CD4-positive, alpha-beta memory T cell (primary cell): ENCODE measurements around the gene COPG2. TPM values are rescaled to one million over a fixed set of nuclear protein-coding genes. Genes with fewer than 3 reads are reported as not detected.
"Not testable (repeated sequence)": the region's sequence is repeated elsewhere in the genome, so short reads cannot be mapped to it uniquely, and the experiment has no call there.

Source experiments
- CTCF ChIA-PET: fragments of 350-600 bp; sonication (Branson Sonifier 250); formaldehyde crosslinking; loops from one replicate; lab custom pipeline; 2021; ENCODE audit warnings: inconsistent platforms; ENCODE audit not compliant: partially characterized antibody; lab: Charles Lee
- POLR2A ChIA-PET: fragments of 350-600 bp; sonication (Branson Sonifier 250); formaldehyde crosslinking; loops from one replicate; lab custom pipeline; 2021; ENCODE audit not compliant: partially characterized antibody; lab: Charles Lee
- DNase-seq, 5 donors: peaks; one replicate each; pipeline versions ENCODE4 v3.0.0 to v3.0.0-alpha.2; 2020 to 2022; ENCODE audit warnings: mixed read lengths in 1 of 5
- H3K27ac ChIP-seq: one replicate; pipeline ENCODE4 v1.7.0; 2013; ENCODE audit warnings: low read depth, low read length
- H3K27me3 ChIP-seq: 2 replicates; pipeline ENCODE4 v1.7.0; 2013; ENCODE audit warnings: mild to moderate bottlenecking, low read length, moderate library complexity; ENCODE audit not compliant: insufficient read depth
- H3K36me3 ChIP-seq: 2 replicates; pipeline ENCODE4 v1.7.0; 2013; ENCODE audit warnings: mild to moderate bottlenecking, low read length, moderate library complexity; ENCODE audit not compliant: insufficient read depth
- H3K4me1 ChIP-seq: 2 replicates; pipeline ENCODE4 v1.7.0; 2013; ENCODE audit warnings: mild to moderate bottlenecking, low read length, moderate library complexity; ENCODE audit not compliant: insufficient read depth
- H3K4me3 ChIP-seq, 2 donors: one replicate each; pipeline ENCODE4 v1.7.0; 2013; ENCODE audit warnings: low read length in 2 of 2, mild to moderate bottlenecking in 1 of 2
- H3K9me3 ChIP-seq, 2 donors: one replicate each; pipeline ENCODE4 v1.7.0; 2013; ENCODE audit warnings: low read length in 2 of 2, control low read depth in 1 of 2; ENCODE audit not compliant: control insufficient read depth in 1 of 2
- H3K27ac Mint-ChIP-seq, 7 donors: one replicate each; pipeline ENCODE4 v1.8.0; 2020 to 2021; ENCODE audit warnings: mixed read lengths in 7 of 7, mild to moderate bottlenecking in 6 of 7, inconsistent platforms in 3 of 7, moderate library complexity in 3 of 7
- H3K27me3 Mint-ChIP-seq, 2 donors: one replicate each; pipeline ENCODE4 v1.8.0; 2020 to 2021; ENCODE audit warnings: mixed read lengths in 2 of 2
- H3K36me3 Mint-ChIP-seq, 2 donors: one replicate each; pipeline ENCODE4 v1.8.0; 2020 to 2021; ENCODE audit warnings: mixed read lengths in 2 of 2, inconsistent platforms in 1 of 2, mild to moderate bottlenecking in 1 of 2
- H3K4me1 Mint-ChIP-seq, 4 donors: one replicate each; pipeline ENCODE4 v1.8.0; 2020 to 2021; ENCODE audit warnings: mixed read lengths in 4 of 4, mild to moderate bottlenecking in 1 of 4
- H3K4me3 Mint-ChIP-seq, 8 donors: one replicate each; pipeline ENCODE4 v1.8.0; 2020 to 2021; ENCODE audit warnings: mixed read lengths in 8 of 8, mild to moderate bottlenecking in 7 of 8, moderate library complexity in 6 of 8, inconsistent platforms in 3 of 8
- H3K9me3 Mint-ChIP-seq, 8 donors: one replicate each; pipeline ENCODE4 v1.8.0; 2020 to 2021; ENCODE audit warnings: mixed read lengths in 8 of 8, mild to moderate bottlenecking in 5 of 8, inconsistent platforms in 3 of 8, moderate library complexity in 1 of 8
- intact Hi-C: fragments of 100-400 bp; cut with micrococcal nuclease; formaldehyde crosslinking; loops from one replicate; pipeline ENCODE4 v1.15.1; 2023
- polyA plus RNA-seq, 2 donors: library from polyadenylated mRNA; unstranded; fragments of 300-500 nt; fragmentation: Illumina TruSeq; gene quantifications; one replicate each; pipeline ENCODE4 v1.2.3, GENCODE V29; 2021
- total RNA-seq, 2 experiments: library from RNA; stranded (reverse); gene quantifications; one replicate each; pipeline ENCODE4 v1.2.3, GENCODE V29; 2021

The COPG2 gene
- total and polyA plus RNA-seq, 4 experiments from 2014 or later, result 0.92 to 8.2 (median 4.9) TPM

DNA sequence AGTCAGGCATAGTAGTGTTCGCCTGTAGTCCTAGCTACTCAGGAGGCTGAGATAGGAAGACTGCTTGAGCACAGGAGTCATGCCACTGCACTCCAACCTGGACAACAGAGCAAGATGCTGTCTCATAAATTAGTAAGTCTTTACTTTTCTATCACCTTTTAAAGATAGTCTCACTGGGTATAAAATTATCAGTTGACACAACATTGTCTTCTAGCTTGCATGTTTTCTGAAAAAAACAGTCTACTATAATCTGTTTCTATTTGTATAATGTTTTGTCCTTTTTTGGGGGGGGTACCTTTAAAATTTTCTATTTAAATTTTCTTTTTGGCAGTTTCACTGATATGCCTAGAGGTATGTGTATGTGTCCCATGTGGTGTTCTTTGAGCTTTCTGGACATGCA is 39.6 kb downstream of the COPG2 start:
- H3K4me3 ChIP-seq, result no peak overlapping the region
- H3K4me1 ChIP-seq, result no peaks in the 10 kb centered on the region
- Mint-ChIP-seq H3K36me3 (peaks cover 23 to 40% of the 10 kb centered on the region in 2 donors), H3K27ac (no peak overlapping the region), H3K4me3 (no peak overlapping the region), H3K9me3 (peaks cover 10 to 88% (median 65%) of the 10 kb centered on the region in 8 donors), H3K4me1 (no peaks in the 10 kb centered on the region), H3K27me3 (no peaks in the 10 kb centered on the region)
- no peak overlapping the region for H3K27ac ChIP-seq
- intact Hi-C loops, result no loop called here
- no peaks in the 10 kb centered on the region for H3K36me3 ChIP-seq
- DNase-seq, result no peak
- no peaks in the 10 kb centered on the region for H3K27me3 ChIP-seq
- peaks cover 0 to 8% of the 10 kb centered on the region in 2 donors for H3K9me3 ChIP-seq
- ChIA-PET CTCF (interaction anchor here (1.3 kb wide), 1 partner anchor 10 kb away, joined by 3 read pairs; no protein-coding TSS in a partner anchor), POLR2A (no interaction called here)

DNA sequence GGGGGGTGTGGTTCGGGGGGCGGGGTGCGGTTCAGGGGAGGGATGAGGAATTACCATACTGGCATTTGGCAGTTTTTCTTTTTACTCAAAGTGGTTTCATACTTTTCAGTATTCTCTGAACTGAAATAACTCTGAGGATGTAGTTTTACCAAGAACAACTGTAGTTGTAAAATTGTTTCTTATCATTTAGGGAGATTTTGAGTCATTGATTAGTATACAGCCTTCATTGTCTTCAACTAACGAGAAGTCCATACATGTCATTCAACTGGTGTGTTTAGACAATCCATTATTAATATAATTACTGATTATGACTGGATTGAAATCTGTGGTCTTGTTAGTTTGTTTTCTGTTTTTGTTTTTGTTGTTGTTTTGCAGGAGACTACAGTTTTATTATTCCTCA is 40.8 kb downstream of the COPG2 start:
- H3K27ac ChIP-seq, result no peak overlapping the region
- peaks cover 10 to 78% (median 57%) of the 10 kb centered on the region in 8 donors for H3K9me3 Mint-ChIP-seq
- peaks cover 0 to 8% of the 10 kb centered on the region in 2 donors for H3K9me3 ChIP-seq
- H3K27me3 ChIP-seq, result no peaks in the 10 kb centered on the region
- POLR2A ChIA-PET, result no interaction called here
- intact Hi-C loops, result no loop called here
- H3K4me3 Mint-ChIP-seq, result no peak overlapping the region
- peaks cover 18 to 44% of the 10 kb centered on the region in 2 donors for H3K36me3 Mint-ChIP-seq
- no peak overlapping the region for H3K4me3 ChIP-seq
- no peaks in the 10 kb centered on the region for H3K36me3 ChIP-seq
- H3K4me1 Mint-ChIP-seq, result no peaks in the 10 kb centered on the region
- no peak overlapping the region for H3K27ac Mint-ChIP-seq
- CTCF ChIA-PET, result interaction anchor here (0.6 kb wide), 1 partner anchor 652 kb away, joined by 3 read pairs; no protein-coding TSS in a partner anchor
- DNase-seq, result no peak
- no peaks in the 10 kb centered on the region for H3K27me3 Mint-ChIP-seq
- H3K4me1 ChIP-seq, result no peaks in the 10 kb centered on the region

DNA sequence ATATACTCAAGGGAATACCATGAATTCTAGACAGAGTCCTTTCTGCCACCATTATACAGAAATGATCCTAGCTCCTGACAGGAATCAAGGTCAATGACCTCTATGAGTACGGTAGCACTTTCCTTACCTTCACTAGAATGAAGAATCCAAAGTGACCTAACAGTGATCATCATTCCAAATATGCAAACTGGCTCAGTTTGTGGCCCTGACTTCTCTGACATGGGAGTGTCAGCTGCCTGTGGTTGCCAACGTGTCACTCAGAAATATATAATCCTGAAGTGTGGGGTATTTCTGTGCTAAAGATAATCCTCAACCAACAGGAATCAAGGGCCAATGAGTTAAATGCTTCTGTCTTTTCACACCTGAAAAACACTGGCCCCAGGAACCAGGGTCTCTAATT is 45.7 kb downstream of the COPG2 start:
- Histone ChIP-seq H3K27me3 (no peaks in the 10 kb centered on the region), H3K27ac (no peak overlapping the region), H3K4me3 (no peak overlapping the region), H3K36me3 (no peaks in the 10 kb centered on the region), H3K9me3 (no peaks in the 10 kb centered on the region), H3K4me1 (no peaks in the 10 kb centered on the region)
- ChIA-PET POLR2A (interaction anchor here (0.6 kb wide), 1 partner anchor 887 kb away, joined by 3 read pairs; no protein-coding TSS in a partner anchor), CTCF (no interaction called here)
- H3K4me1 Mint-ChIP-seq, result no peaks in the 10 kb centered on the region
- H3K27ac Mint-ChIP-seq, result no peak overlapping the region
- H3K4me3 Mint-ChIP-seq, result no peak overlapping the region
- H3K36me3 Mint-ChIP-seq, result peaks cover 18 to 45% of the 10 kb centered on the region in 2 donors
- DNase-seq, result no peak
- peaks cover 5 to 29% (median 19%) of the 10 kb centered on the region in 8 donors for H3K9me3 Mint-ChIP-seq
- no peaks in the 10 kb centered on the region for H3K27me3 Mint-ChIP-seq
- intact Hi-C loops, result no loop called here

DNA sequence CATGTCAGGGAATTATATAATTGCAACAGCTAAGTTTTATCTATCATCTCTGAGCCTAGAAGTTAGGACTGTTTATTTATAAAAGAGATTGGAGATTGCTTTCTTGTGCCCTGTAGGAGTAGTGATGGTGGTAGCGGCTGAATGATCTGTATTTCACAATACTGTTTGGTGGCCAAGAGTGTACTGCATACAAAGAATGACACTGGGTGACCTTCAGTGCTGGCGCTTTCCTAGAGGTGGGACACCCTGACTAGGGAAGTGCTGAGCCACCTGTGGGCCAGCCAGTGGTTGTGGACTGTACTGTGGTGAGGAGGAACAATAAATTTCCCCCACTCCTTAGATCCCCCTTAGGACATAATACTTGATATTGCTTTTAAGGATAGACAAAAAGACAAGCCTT is 53.0 kb downstream of the COPG2 start:
- no peaks in the 10 kb centered on the region for H3K27me3 ChIP-seq
- H3K4me1 Mint-ChIP-seq, result no peaks in the 10 kb centered on the region
- no peak overlapping the region for H3K4me3 Mint-ChIP-seq
- H3K36me3 ChIP-seq, result peaks cover 12% of the 10 kb centered on the region
- ChIA-PET POLR2A (no interaction called here), CTCF (interaction anchor here (0.5 kb wide), 1 partner anchor 498 kb away, joined by 3 read pairs; no protein-coding TSS in a partner anchor)
- H3K9me3 Mint-ChIP-seq, result peaks cover 0 to 6% (median 0%) of the 10 kb centered on the region in 8 donors
- peaks cover 50 to 56% of the 10 kb centered on the region in 2 donors for H3K36me3 Mint-ChIP-seq
- H3K27ac ChIP-seq, result no peak overlapping the region
- H3K4me3 ChIP-seq, result no peak overlapping the region
- H3K27me3 Mint-ChIP-seq, result no peaks in the 10 kb centered on the region
- intact Hi-C loops, result no loop called here
- H3K27ac Mint-ChIP-seq, result no peak overlapping the region
- DNase-seq, result no peak
- H3K9me3 ChIP-seq, result no peaks in the 10 kb centered on the region
- no peaks in the 10 kb centered on the region for H3K4me1 ChIP-seq

DNA sequence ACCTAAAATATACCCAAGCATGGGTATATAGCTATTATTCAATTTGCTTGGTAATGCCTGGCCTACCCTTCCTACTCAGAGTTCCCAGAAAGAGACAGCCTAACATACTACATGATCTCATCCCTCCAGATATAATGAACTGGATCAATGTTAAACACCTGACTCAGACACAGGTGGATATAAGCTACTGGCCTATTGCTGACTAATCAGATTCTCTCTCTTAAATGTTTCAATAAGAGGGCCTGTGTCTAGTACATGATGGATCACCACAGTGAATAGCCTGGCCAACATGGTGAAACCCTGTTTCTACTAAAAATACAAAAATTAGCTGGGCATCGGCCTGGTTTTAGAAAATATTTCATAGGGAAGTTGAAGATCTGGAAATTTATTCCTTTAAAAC is 54.1 kb downstream of the COPG2 start:
- Mint-ChIP-seq H3K9me3 (peaks cover 0 to 6% (median under 1%) of the 10 kb centered on the region in 8 donors), H3K27ac (no peak overlapping the region), H3K36me3 (peaks cover 60 to 62% of the 10 kb centered on the region in 2 donors), H3K4me1 (no peaks in the 10 kb centered on the region), H3K27me3 (no peaks in the 10 kb centered on the region), H3K4me3 (no peak overlapping the region)
- CTCF ChIA-PET, result no interaction called here
- H3K9me3 ChIP-seq, result no peaks in the 10 kb centered on the region
- no peak for DNase-seq
- no peak overlapping the region for H3K27ac ChIP-seq
- intact Hi-C loops, result no loop called here
- H3K4me3 ChIP-seq, result no peak overlapping the region
- H3K27me3 ChIP-seq, result no peaks in the 10 kb centered on the region
- peaks cover 16% of the 10 kb centered on the region for H3K36me3 ChIP-seq
- no peaks in the 10 kb centered on the region for H3K4me1 ChIP-seq
- POLR2A ChIA-PET, result no interaction called here

DNA sequence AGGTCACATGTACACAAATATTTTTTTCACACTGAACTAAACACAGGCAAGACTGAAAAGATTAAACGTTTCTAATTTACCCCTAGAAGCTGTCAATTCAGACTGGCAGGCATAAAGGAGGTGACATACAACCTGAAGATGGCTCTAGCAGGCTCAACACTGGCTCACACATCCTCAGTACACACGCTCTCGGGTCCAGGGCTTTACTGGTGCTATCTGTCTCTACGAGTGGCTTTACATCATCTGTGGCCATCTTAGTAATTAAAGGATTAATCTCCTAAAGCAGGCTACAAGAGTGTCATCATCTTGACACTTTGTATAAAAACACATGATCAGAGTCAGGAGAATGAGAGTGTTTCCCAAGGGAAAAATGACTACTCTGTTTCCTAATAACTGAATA is 57.3 kb downstream of the COPG2 start:
- ChIA-PET CTCF (no interaction called here), POLR2A (no interaction called here)
- DNase-seq, result no peak
- H3K36me3 Mint-ChIP-seq, result peaks cover 78 to 79% of the 10 kb centered on the region in 2 donors
- no peaks in the 10 kb centered on the region for H3K9me3 ChIP-seq
- no peak overlapping the region for H3K4me3 ChIP-seq
- H3K27ac Mint-ChIP-seq, result no peak overlapping the region
- H3K27me3 ChIP-seq, result no peaks in the 10 kb centered on the region
- intact Hi-C loops, result no loop called here
- H3K27me3 Mint-ChIP-seq, result no peaks in the 10 kb centered on the region
- H3K4me1 ChIP-seq, result no peaks in the 10 kb centered on the region
- H3K36me3 ChIP-seq, result peaks cover 16% of the 10 kb centered on the region
- no peak overlapping the region for H3K27ac ChIP-seq
- H3K4me3 Mint-ChIP-seq, result no peak overlapping the region
- peaks cover 0 to 18% (median 2%) of the 10 kb centered on the region in 8 donors for H3K9me3 Mint-ChIP-seq
- H3K4me1 Mint-ChIP-seq, result no peaks in the 10 kb centered on the region

DNA sequence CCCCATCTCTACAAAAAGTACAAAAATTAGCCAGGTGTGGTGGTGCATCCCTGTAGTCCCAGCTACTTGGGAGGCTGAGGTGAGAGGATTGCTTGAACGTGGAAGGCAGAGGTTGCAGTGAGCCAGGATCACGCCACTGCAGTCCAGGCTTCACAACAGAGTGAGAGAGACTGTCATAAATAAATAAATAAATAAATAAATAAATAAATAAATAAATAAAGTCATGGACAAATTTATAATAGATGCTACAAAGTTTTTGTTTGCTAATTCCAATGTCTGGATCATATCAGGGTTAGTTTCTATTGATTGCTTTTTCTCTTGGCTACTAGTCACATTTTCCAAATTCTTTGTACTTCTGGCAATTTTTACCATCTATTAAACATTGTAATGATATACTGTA is 61.5 kb downstream of the COPG2 start:
- H3K27ac Mint-ChIP-seq, intact Hi-C loops, DNase-seq, CTCF ChIA-PET, H3K4me3 ChIP-seq, H3K4me1 Mint-ChIP-seq, H3K4me1 ChIP-seq, H3K9me3 ChIP-seq, H3K4me3 Mint-ChIP-seq, H3K27me3 ChIP-seq, H3K27me3 Mint-ChIP-seq, H3K27ac ChIP-seq, POLR2A ChIA-PET: not testable (repeated sequence)
- peaks cover 20% of the 10 kb centered on the region for H3K36me3 ChIP-seq
- H3K9me3 Mint-ChIP-seq, result peaks cover 0 to 19% (median 2%) of the 10 kb centered on the region in 8 donors
- peaks cover 56 to 76% of the 10 kb centered on the region in 2 donors for H3K36me3 Mint-ChIP-seq
